H9 (cell line): ENCODE results near the gene GDPGP1. TPM values are rescaled to one million over a fixed set of nuclear protein-coding genes. Genes with fewer than 3 reads are reported as not detected.

Experiments
- DNase-seq: peaks from one replicate; pipeline ENCODE4 v3.0.0-alpha.2; 2017
- H2AFZ ChIP-seq: one replicate; pipeline ENCODE4 v1.6.1; 2013; ENCODE audit warnings: mild to moderate bottlenecking, low read length, control low read depth, moderate library complexity
- H2AK5ac ChIP-seq: 2 replicates; pipeline ENCODE4 v1.6.1; 2013; ENCODE audit warnings: low read length, control low read depth, mixed read lengths; ENCODE audit not compliant: insufficient read length
- H2BK120ac ChIP-seq: one replicate; pipeline ENCODE4 v1.6.1; 2013; ENCODE audit warnings: low read depth, mild to moderate bottlenecking, low read length, control low read depth, inconsistent platforms; ENCODE audit not compliant: poor library complexity, severe bottlenecking
- H2BK12ac ChIP-seq: 2 replicates; pipeline ENCODE4 v1.6.1; 2013; ENCODE audit warnings: low read length, control low read depth, mixed read lengths, low read depth; ENCODE audit not compliant: insufficient read length
- H2BK15ac ChIP-seq: 2 replicates; pipeline ENCODE4 v1.6.1; 2013; ENCODE audit warnings: low read depth, low read length, control low read depth
- H2BK20ac ChIP-seq: one replicate; pipeline ENCODE4 v1.6.1; 2013; ENCODE audit warnings: low read depth, mild to moderate bottlenecking, low read length, control low read depth, inconsistent platforms; ENCODE audit not compliant: poor library complexity, severe bottlenecking
- H2BK5ac ChIP-seq: 2 replicates; pipeline ENCODE4 v1.6.1; 2013; ENCODE audit warnings: low read length, control low read depth, mixed read lengths; ENCODE audit not compliant: insufficient read length
- H3K14ac ChIP-seq: 2 replicates; pipeline ENCODE4 v1.6.1; 2013; ENCODE audit warnings: low read length, control low read depth; ENCODE audit not compliant: insufficient read depth
- H3K18ac ChIP-seq: 2 replicates; pipeline ENCODE4 v1.6.1; 2013; ENCODE audit warnings: low read depth, mild to moderate bottlenecking, mixed read lengths, low read length, control low read depth; ENCODE audit not compliant: insufficient read length
- H3K23ac ChIP-seq: 2 replicates; pipeline ENCODE4 v1.6.1; 2013; ENCODE audit warnings: low read length, control low read depth, mixed read lengths, low read depth; ENCODE audit not compliant: insufficient read length
- H3K23me2 ChIP-seq: 2 replicates; pipeline ENCODE4 v1.6.1; 2013; ENCODE audit warnings: low read depth, mild to moderate bottlenecking, mixed read lengths, low read length, control low read depth; ENCODE audit not compliant: insufficient read length, poor library complexity, severe bottlenecking
- H3K27ac ChIP-seq: 2 replicates; pipeline ENCODE4 v1.5.1; 2013; ENCODE audit warnings: low read length, control low read depth, mixed read lengths, low read depth; ENCODE audit not compliant: insufficient read length
- H3K27me3 ChIP-seq: 2 replicates; pipeline ENCODE4 v1.6.1; 2013; ENCODE audit warnings: low read length, control low read depth, inconsistent platforms; ENCODE audit not compliant: insufficient read depth
- H3K4ac ChIP-seq: 2 replicates; pipeline ENCODE4 v1.6.1; 2013; ENCODE audit warnings: low read depth, mild to moderate bottlenecking, control low read depth, inconsistent platforms, low read length, moderate library complexity
- H3K4me1 ChIP-seq: 2 replicates; pipeline ENCODE4 v1.6.1; 2013; ENCODE audit warnings: low read length, control low read depth, inconsistent platforms; ENCODE audit not compliant: insufficient read depth
- H3K4me2 ChIP-seq: 2 replicates; pipeline ENCODE4 v1.6.1; 2013; ENCODE audit warnings: low read length, control low read depth, mixed read lengths; ENCODE audit not compliant: insufficient read length, insufficient read depth
- H3K56ac ChIP-seq: 2 replicates; pipeline ENCODE4 v1.6.1; 2013; ENCODE audit warnings: low read depth, mild to moderate bottlenecking, mixed read lengths, low read length, control low read depth; ENCODE audit not compliant: insufficient read length
- H3K79me1 ChIP-seq: 2 replicates; pipeline ENCODE4 v1.6.1; 2013; ENCODE audit warnings: low read depth, mild to moderate bottlenecking, moderate library complexity, low read length, control low read depth, inconsistent platforms; ENCODE audit not compliant: insufficient read depth, poor library complexity, severe bottlenecking
- H3K79me2 ChIP-seq: 2 replicates; pipeline ENCODE4 v1.6.1; 2013; ENCODE audit warnings: low read length, control low read depth, inconsistent platforms; ENCODE audit not compliant: insufficient read depth
- H3K9ac ChIP-seq: 2 replicates; pipeline ENCODE4 v1.6.1; 2013; ENCODE audit warnings: low read length, control low read depth, mixed read lengths; ENCODE audit not compliant: insufficient read length; ENCODE audit errors: extremely low read depth
- H3K9me3 ChIP-seq: one replicate; pipeline ENCODE4 v1.6.1; 2013; ENCODE audit warnings: low read depth, low read length, inconsistent platforms; ENCODE audit not compliant: control insufficient read depth
- H3T11ph ChIP-seq: one replicate; pipeline ENCODE4 v1.6.1; 2013; ENCODE audit warnings: mild to moderate bottlenecking, low read length, control low read depth, inconsistent platforms
- H4K20me1 ChIP-seq: one replicate; pipeline ENCODE4 v1.6.1; 2013; ENCODE audit not compliant: control insufficient read depth, insufficient read length, insufficient read depth
- H4K5ac ChIP-seq: 2 replicates; pipeline ENCODE4 v1.6.1; 2013; ENCODE audit warnings: low read depth, mild to moderate bottlenecking, mixed read lengths, low read length, control low read depth; ENCODE audit not compliant: insufficient read length
- H4K8ac ChIP-seq: replicated peaks from 2 replicates; pipeline ENCODE4 v1.6.1; 2013; ENCODE audit warnings: low read length, control low read depth, mixed read lengths, low read depth; ENCODE audit not compliant: insufficient read length
- H4K91ac ChIP-seq: 2 replicates; pipeline ENCODE4 v1.6.1; 2013; ENCODE audit warnings: low read depth, mild to moderate bottlenecking, moderate library complexity, mixed read lengths, low read length, control low read depth; ENCODE audit not compliant: insufficient read length
- H3K27ac Mint-ChIP-seq, 3 experiments: 2 replicates in 2 of 3; 3 replicates in 1 of 3; pipeline ENCODE4 v1.8.0; 2020 to 2021; ENCODE audit warnings: mixed read lengths in 3 of 3, mild to moderate bottlenecking in 1 of 3, moderate library complexity in 1 of 3
- H3K27me3 Mint-ChIP-seq: 2 replicates; pipeline ENCODE4 v1.8.0; 2021; ENCODE audit warnings: low read depth, mild to moderate bottlenecking, moderate library complexity, mixed read lengths
- H3K36me3 Mint-ChIP-seq, 3 experiments: 2 replicates in 2 of 3; 3 replicates in 1 of 3; pipeline ENCODE4 v1.8.0; 2020 to 2021; ENCODE audit warnings: low read depth in 3 of 3, mixed read lengths in 3 of 3; ENCODE audit not compliant: insufficient read depth in 1 of 3
- H3K4me1 Mint-ChIP-seq, 2 experiments: 2 replicates each; pipeline ENCODE4 v1.8.0; 2020; ENCODE audit warnings: mixed read lengths in 2 of 2
- H3K4me3 Mint-ChIP-seq, 2 experiments: 2 replicates in 1 of 2; 3 replicates in 1 of 2; pipeline ENCODE4 v1.8.0; 2020 to 2021; ENCODE audit warnings: mild to moderate bottlenecking in 2 of 2, mixed read lengths in 2 of 2, moderate library complexity in 1 of 2
- H3K9me3 Mint-ChIP-seq, 2 experiments: 2 replicates in 1 of 2; 3 replicates in 1 of 2; pipeline ENCODE4 v1.8.0; 2020; ENCODE audit warnings: mild to moderate bottlenecking in 2 of 2, mixed read lengths in 2 of 2, moderate library complexity in 1 of 2
- WGBS: extraction: QIAGEN DNeasy Blood & Tissue Kit; methylation state at CpG from one replicate; pipeline ENCODE4 v1.1.7; 2013; ENCODE audit warnings: missing lambda C conversion rate, low lambda C conversion rate, mixed read lengths; ENCODE audit not compliant: insufficient read length; ENCODE audit errors: extremely low coverage; 5-methylcytosine and 5-hydroxymethylcytosine counted together
- total RNA-seq: library from RNA; stranded (reverse); gene quantifications from 2 replicates; pipeline ENCODE4 v1.2.1, GENCODE V29; 2021
- TF ChIP-seq, protein P1 (sequence below): fragments of 200-600 bp; sonication (generic); conservative IDR thresholded peaks from 3 replicates; pipeline ENCODE4 v1.8.0; 2021; ENCODE audit warnings: antibody characterized with exemption, mild to moderate bottlenecking

The GDPGP1 gene
- total RNA-seq, 1 experiment from 2014 or later, result 6.7 TPM

DNA sequence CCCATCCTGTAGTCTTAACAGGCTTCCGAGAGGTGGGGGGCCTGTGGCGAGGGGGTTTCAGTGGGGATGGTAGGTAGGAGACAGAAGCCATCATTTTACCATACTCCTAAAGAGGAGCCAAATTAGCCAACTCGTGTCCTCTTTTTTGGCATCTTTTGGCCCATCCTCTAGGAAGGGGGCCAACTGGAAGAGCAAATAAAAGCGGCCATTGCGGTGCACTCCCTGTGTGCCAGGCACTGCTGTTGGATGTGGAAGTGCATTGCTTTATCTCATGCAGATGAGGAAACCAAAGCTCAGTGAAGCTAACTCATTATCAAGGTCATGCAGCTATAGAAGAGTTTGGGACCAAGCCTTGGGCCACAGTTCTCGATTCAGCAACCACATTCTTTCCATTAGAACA, 26.8 kb upstream of the GDPGP1 start:
- peaks cover 11 to 22% (median 17%) of the 10 kb centered on the region in 3 experiments; a peak in 6 of 7 replicates for H3K36me3 Mint-ChIP-seq

More for the DNA sequence above, 26.8 kb upstream of the GDPGP1 start:
- Histone ChIP-seq H2BK5ac (no peak overlapping the region), H3K23me2 (peaks cover 7% of the 10 kb centered on the region), H3K56ac (no peak overlapping the region), H3K79me2 (peaks cover 3% of the 10 kb centered on the region; the same call in 1 of the 2 replicates), H4K91ac (no peak overlapping the region), H3T11ph (no peak overlapping the region), H2BK15ac (no peak overlapping the region), H2BK120ac (no peak overlapping the region), H3K79me1 (peaks cover 13% of the 10 kb centered on the region), H2AFZ (no peak overlapping the region), H3K4ac (no peak overlapping the region), H4K20me1 (no peaks in the 10 kb centered on the region), H2BK12ac (no peak overlapping the region), H3K4me1 (peaks cover 6% of the 10 kb centered on the region; the same call in 1 of the 2 replicates), H4K8ac (no peak overlapping the region), H3K23ac (no peak overlapping the region), H3K4me2 (no peak overlapping the region), H3K27me3 (no peaks in the 10 kb centered on the region; the same call in 1 of the 2 replicates), H3K9ac (no peak overlapping the region), H3K9me3 (no peaks in the 10 kb centered on the region), H2AK5ac (no peak overlapping the region), H3K18ac (no peak overlapping the region), H4K5ac (no peak overlapping the region), H3K14ac (no peak overlapping the region; the same call in 1 of the 2 replicates), H3K27ac (no peak overlapping the region), H2BK20ac (no peak overlapping the region)
- Mint-ChIP-seq H3K4me3 (no peak overlapping the region), H3K27ac (no peak overlapping the region; a peak in 1 of 7 replicates), H3K4me1 (peaks cover 17 to 18% of the 10 kb centered on the region in 2 experiments), H3K9me3 (no peaks in the 10 kb centered on the region), H3K27me3 (no peaks in the 10 kb centered on the region)
- DNase-seq, result no peak
- WGBS, result no CpG with 5 or more reads among the region's 6 CpGs
- TF ChIP-seq, protein P1, sequence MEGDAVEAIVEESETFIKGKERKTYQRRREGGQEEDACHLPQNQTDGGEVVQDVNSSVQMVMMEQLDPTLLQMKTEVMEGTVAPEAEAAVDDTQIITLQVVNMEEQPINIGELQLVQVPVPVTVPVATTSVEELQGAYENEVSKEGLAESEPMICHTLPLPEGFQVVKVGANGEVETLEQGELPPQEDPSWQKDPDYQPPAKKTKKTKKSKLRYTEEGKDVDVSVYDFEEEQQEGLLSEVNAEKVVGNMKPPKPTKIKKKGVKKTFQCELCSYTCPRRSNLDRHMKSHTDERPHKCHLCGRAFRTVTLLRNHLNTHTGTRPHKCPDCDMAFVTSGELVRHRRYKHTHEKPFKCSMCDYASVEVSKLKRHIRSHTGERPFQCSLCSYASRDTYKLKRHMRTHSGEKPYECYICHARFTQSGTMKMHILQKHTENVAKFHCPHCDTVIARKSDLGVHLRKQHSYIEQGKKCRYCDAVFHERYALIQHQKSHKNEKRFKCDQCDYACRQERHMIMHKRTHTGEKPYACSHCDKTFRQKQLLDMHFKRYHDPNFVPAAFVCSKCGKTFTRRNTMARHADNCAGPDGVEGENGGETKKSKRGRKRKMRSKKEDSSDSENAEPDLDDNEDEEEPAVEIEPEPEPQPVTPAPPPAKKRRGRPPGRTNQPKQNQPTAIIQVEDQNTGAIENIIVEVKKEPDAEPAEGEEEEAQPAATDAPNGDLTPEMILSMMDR, result no peak
